SK-N-SH treated with all-trans-retinoic acid at 6 μM for 48 hours (cell line): ENCODE results near the gene B9D1.

Source experiments
- ATAC-seq: fragments of 200-7000 bp; cut with Tn5 transposase; 3 replicates; pipeline ENCODE4 v1.9.1; 2020; ENCODE audit warnings: mild to moderate bottlenecking, moderate library complexity
- ARNTL ChIP-seq: fragments of 450-650 bp; formaldehyde crosslinking; IDR thresholded peaks from 2 replicates; pipeline ENCODE4 v1.5.0; 2020; ENCODE audit warnings: low read depth, mild to moderate bottlenecking, moderate library complexity, borderline replicate concordance
- BACH2 ChIP-seq: fragments of 250-450 bp; sonication (Bioruptor Pico); IDR thresholded peaks from 2 replicates; pipeline ENCODE4 v1.9.0; 2021; ENCODE audit warnings: mild to moderate bottlenecking, borderline replicate concordance
- CREB5 ChIP-seq: fragments of 250-450 bp; sonication (Bioruptor Pico); IDR thresholded peaks from 2 replicates; pipeline ENCODE4 v1.5.1; 2020; ENCODE audit warnings: low read depth, mild to moderate bottlenecking, moderate library complexity
- CSDC2 ChIP-seq: fragments of 250-450 bp; sonication (Bioruptor Pico); IDR thresholded peaks from 2 replicates; pipeline ENCODE4 v1.5.0; 2020; ENCODE audit warnings: mild to moderate bottlenecking, moderate library complexity
- CSRNP3 ChIP-seq: fragments of 250-450 bp; sonication (Bioruptor Pico); IDR thresholded peaks from 2 replicates; pipeline ENCODE4 v1.5.1; 2021; ENCODE audit warnings: mild to moderate bottlenecking, moderate library complexity
- ESRRG ChIP-seq: fragments of 250-450 bp; sonication (Bioruptor Pico); IDR thresholded peaks from 2 replicates; pipeline ENCODE4 v1.6.1; 2021; ENCODE audit warnings: mild to moderate bottlenecking
- GLIS3 ChIP-seq: fragments of 250-450 bp; sonication (Bioruptor Pico); IDR thresholded peaks from 2 replicates; pipeline ENCODE4 v1.5.0; 2020; ENCODE audit warnings: mild to moderate bottlenecking, moderate library complexity
- OSR1 ChIP-seq: fragments of 250-450 bp; sonication (Bioruptor Pico); IDR thresholded peaks from 2 replicates; pipeline ENCODE4 v1.8.0; 2022; ENCODE audit warnings: moderate library complexity, mild to moderate bottlenecking, inconsistent platforms
- PATZ1 ChIP-seq: fragments of 250-450 bp; sonication (Bioruptor Pico); IDR thresholded peaks from 2 replicates; pipeline ENCODE4 v1.8.0; 2020; ENCODE audit warnings: mild to moderate bottlenecking, moderate library complexity, borderline replicate concordance
- POU6F1 ChIP-seq: fragments of 250-450 bp; sonication (Bioruptor Pico); IDR thresholded peaks from 2 replicates; pipeline ENCODE4 v1.8.0; 2021; ENCODE audit warnings: low read depth, mild to moderate bottlenecking, moderate library complexity, borderline replicate concordance
- PPARA ChIP-seq: fragments of 250-450 bp; sonication (Bioruptor Pico); IDR thresholded peaks from 2 replicates; pipeline ENCODE4 v1.5.0; 2020; ENCODE audit warnings: mild to moderate bottlenecking, borderline replicate concordance
- RARB ChIP-seq: fragments of 250-450 bp; sonication (Bioruptor Pico); IDR thresholded peaks from 2 replicates; pipeline ENCODE4 v1.8.0; 2021; ENCODE audit warnings: mild to moderate bottlenecking, moderate library complexity
- TCF4 ChIP-seq: fragments of 250-450 bp; sonication (Bioruptor Pico); IDR thresholded peaks from 2 replicates; pipeline ENCODE4 v1.8.0; 2021; ENCODE audit warnings: mild to moderate bottlenecking, moderate library complexity, borderline replicate concordance
- TOX ChIP-seq: fragments of 250-450 bp; sonication (Bioruptor Pico); IDR thresholded peaks from 2 replicates; pipeline ENCODE4 v1.8.0; 2021; ENCODE audit warnings: mild to moderate bottlenecking, moderate library complexity, borderline replicate concordance
- ZFP3 ChIP-seq: fragments of 250-450 bp; sonication (Bioruptor Pico); IDR thresholded peaks from 2 replicates; pipeline ENCODE4 v1.5.0; 2020; ENCODE audit warnings: mild to moderate bottlenecking, moderate library complexity
- ZNF565 ChIP-seq: fragments of 450-650 bp; formaldehyde crosslinking; conservative IDR thresholded peaks from 2 replicates; pipeline ENCODE4 v1.5.0; 2020; ENCODE audit warnings: low read depth, mild to moderate bottlenecking, moderate library complexity
- ZNF70 ChIP-seq: fragments of 450-650 bp; formaldehyde crosslinking; IDR thresholded peaks from 2 replicates; pipeline ENCODE4 v1.5.0; 2020; ENCODE audit warnings: mild to moderate bottlenecking, moderate library complexity
- ZNF8 ChIP-seq: fragments of 450-650 bp; formaldehyde crosslinking; IDR thresholded peaks from 2 replicates; pipeline ENCODE4 v1.5.0; 2020; ENCODE audit warnings: mild to moderate bottlenecking, moderate library complexity

B9D1 gene

GRCh38 chr17:19303367-19303776, 59.2 kb downstream of the B9D1 start:
- no peak for TF ChIP-seq OSR1 (CRISPR knock-in tag)
- TF ChIP-seq PPARA (CRISPR knock-in tag): no peak
- no peak for TF ChIP-seq ZNF565 (CRISPR knock-in tag)
- TF ChIP-seq ARNTL (CRISPR knock-in tag): no peak
- TF ChIP-seq CSRNP3 (CRISPR knock-in tag): no peak
- TF ChIP-seq GLIS3 (CRISPR knock-in tag): no peak
- no peak for TF ChIP-seq TCF4 (CRISPR knock-in tag)
- no peak for TF ChIP-seq POU6F1
- TF ChIP-seq RARB (CRISPR knock-in tag): no peak
- no peak for TF ChIP-seq CSDC2 (CRISPR knock-in tag)
- TF ChIP-seq, all 23 proteins: peak for 0
- no peak for ATAC-seq

GRCh38 chr17:19302791-19303331, 59.7 kb downstream of the B9D1 start:
- TF ChIP-seq RARB (CRISPR knock-in tag) (no peak), CREB5 (no peak), ZNF70 (no peak), ARNTL (CRISPR knock-in tag) (no peak), ZNF8 (CRISPR knock-in tag) (no peak), CSDC2 (CRISPR knock-in tag) (no peak), PPARA (CRISPR knock-in tag) (no peak), BACH2 (CRISPR knock-in tag) (no peak), ESRRG (no peak), TCF4 (CRISPR knock-in tag) (no peak)
- no peak for ATAC-seq

GRCh38 chr17:19301973-19302372, 60.5 kb downstream of the B9D1 start:
- no peak for TF ChIP-seq BACH2 (CRISPR knock-in tag)
- no peak for TF ChIP-seq ZFP3 (CRISPR knock-in tag)
- TF ChIP-seq RARB (CRISPR knock-in tag): no peak
- no peak for TF ChIP-seq CSDC2 (CRISPR knock-in tag)
- no peak for TF ChIP-seq ZNF565 (CRISPR knock-in tag)
- no peak for TF ChIP-seq ZNF70
- no peak for TF ChIP-seq POU6F1
- no peak for TF ChIP-seq TCF4 (CRISPR knock-in tag)
- TF ChIP-seq GLIS3 (CRISPR knock-in tag): no peak
- no peak for TF ChIP-seq TOX (CRISPR knock-in tag)
- no peak for TF ChIP-seq PPARA (CRISPR knock-in tag)
- no peak for TF ChIP-seq CREB5

GRCh38 chr17:19301274-19301951, 61.1 kb downstream of the B9D1 start:
- TF ChIP-seq OSR1 (CRISPR knock-in tag) (no peak), TOX (CRISPR knock-in tag) (no peak), ZNF70 (no peak), CREB5 (no peak), PATZ1 (CRISPR knock-in tag) (no peak), ESRRG (no peak), BACH2 (CRISPR knock-in tag) (no peak), GLIS3 (CRISPR knock-in tag) (no peak), ZNF8 (CRISPR knock-in tag) (no peak), CSRNP3 (CRISPR knock-in tag) (no peak)
- ATAC-seq: no peak

More at GRCh38 chr17:19301973-19302372, 60.5 kb downstream of the B9D1 start:
- no peak for ATAC-seq
